Lung (tissue), 12 donors: ENCODE measurements around the gene DDX3Y. TPM values are rescaled to one million over a fixed set of nuclear protein-coding genes. Genes with fewer than 3 reads are reported as not detected.

ENCODE experiments used
- ATAC-seq: fragments of 200-7000 bp; cut with Tn5 transposase; one replicate; pipeline ENCODE4 v1.9.1; 2020; ENCODE audit warnings: moderate number of reproducible peaks; ENCODE audit not compliant: insufficient read depth, low FRiP score
- DNase-seq, 3 donors: peaks; one replicate each; pipeline ENCODE4 v3.0.0-alpha.2; 2013 to 2017
- H3K27ac ChIP-seq, 2 donors: one replicate each; pipeline ENCODE4 v1.5.1; 2013; ENCODE audit warnings: mild to moderate bottlenecking in 2 of 2, moderate library complexity in 2 of 2, control low read depth in 1 of 2, inconsistent platforms in 1 of 2, low read depth in 1 of 2, low read length in 1 of 2
- H3K27me3 ChIP-seq, 3 donors: one replicate each; pipeline ENCODE4 v1.5.1; 2013; ENCODE audit warnings: low read length in 2 of 3; ENCODE audit not compliant: control insufficient read depth in 3 of 3, insufficient read depth in 3 of 3
- H3K36me3 ChIP-seq, 4 donors: one replicate each; pipeline ENCODE4 v1.5.1; 2013; ENCODE audit warnings: low read length in 4 of 4, mild to moderate bottlenecking in 1 of 4, moderate library complexity in 1 of 4; ENCODE audit not compliant: control insufficient read depth in 4 of 4, insufficient read depth in 4 of 4
- H3K4me1 ChIP-seq, 5 donors: one replicate each; pipeline ENCODE4 v1.5.1; 2013; ENCODE audit warnings: low read length in 5 of 5, mild to moderate bottlenecking in 2 of 5, moderate library complexity in 1 of 5; ENCODE audit not compliant: control insufficient read depth in 5 of 5, insufficient read depth in 5 of 5
- H3K4me3 ChIP-seq: one replicate; pipeline ENCODE4 v1.5.1; 2013; ENCODE audit warnings: mild to moderate bottlenecking, control low read depth, moderate library complexity
- H3K9ac ChIP-seq, 2 donors: one replicate each; pipeline ENCODE4 v1.5.1; 2013; ENCODE audit warnings: low read length in 2 of 2, control low read depth in 1 of 2; ENCODE audit not compliant: insufficient read depth in 1 of 2
- H3K9me3 ChIP-seq, 4 donors: one replicate each; pipeline ENCODE4 v1.5.1; 2013; ENCODE audit warnings: low read length in 3 of 4, mild to moderate bottlenecking in 1 of 4, moderate library complexity in 1 of 4; ENCODE audit not compliant: control insufficient read depth in 4 of 4, insufficient read depth in 3 of 4
- WGBS, 2 donors: extraction: QIAGEN DNeasy Blood & Tissue Kit; methylation state at CpG; one replicate each; pipeline ENCODE4 v1.1.7; 2013; 5-methylcytosine and 5-hydroxymethylcytosine counted together
- polyA plus RNA-seq, 2 donors: library from polyadenylated mRNA; stranded (reverse); fragments of 200-250 nt; gene quantifications; one replicate each; pipeline ENCODE4 v1.2.1, GENCODE V29; 2013
- total RNA-seq, 2 donors: library from RNA; depleted of rRNA in 1 of 2; stranded (reverse); fragments of >200 nt in 1 of 2; gene quantifications; one replicate each; pipeline ENCODE4 v1.2.1, GENCODE V29; 2014 to 2021
- TF ChIP-seq, protein P1 (sequence below): IDR thresholded peaks from 2 replicates; pipeline ENCODE4 v1.5.1; 2012; ENCODE audit warnings: mild to moderate bottlenecking; ENCODE audit errors: control extremely low read depth, extremely low read depth
- donor health status: control.
- donor health status: control.
- donor health status: Bipolar disorder and iron deficiency.
- donor health status: healthy.
- donor health status: DM: yes; HTN: yes; CAD: no.

DDX3Y gene
- total and polyA plus RNA-seq, 4 donors, result 0.40 to 33.3 TPM; not detected in 2

- 96% methylated on average over 4 of the region's 4 CpGs; no CpG with 5 or more reads in 1 of the 2 donors for WGBS, 2 donors
- DNase-seq, result no peak
- ATAC-seq, result no peak
- no peak overlapping the region for H3K27ac ChIP-seq
- no peaks in the 10 kb centered on the region for H3K9me3 ChIP-seq
- TF ChIP-seq, protein P1, sequence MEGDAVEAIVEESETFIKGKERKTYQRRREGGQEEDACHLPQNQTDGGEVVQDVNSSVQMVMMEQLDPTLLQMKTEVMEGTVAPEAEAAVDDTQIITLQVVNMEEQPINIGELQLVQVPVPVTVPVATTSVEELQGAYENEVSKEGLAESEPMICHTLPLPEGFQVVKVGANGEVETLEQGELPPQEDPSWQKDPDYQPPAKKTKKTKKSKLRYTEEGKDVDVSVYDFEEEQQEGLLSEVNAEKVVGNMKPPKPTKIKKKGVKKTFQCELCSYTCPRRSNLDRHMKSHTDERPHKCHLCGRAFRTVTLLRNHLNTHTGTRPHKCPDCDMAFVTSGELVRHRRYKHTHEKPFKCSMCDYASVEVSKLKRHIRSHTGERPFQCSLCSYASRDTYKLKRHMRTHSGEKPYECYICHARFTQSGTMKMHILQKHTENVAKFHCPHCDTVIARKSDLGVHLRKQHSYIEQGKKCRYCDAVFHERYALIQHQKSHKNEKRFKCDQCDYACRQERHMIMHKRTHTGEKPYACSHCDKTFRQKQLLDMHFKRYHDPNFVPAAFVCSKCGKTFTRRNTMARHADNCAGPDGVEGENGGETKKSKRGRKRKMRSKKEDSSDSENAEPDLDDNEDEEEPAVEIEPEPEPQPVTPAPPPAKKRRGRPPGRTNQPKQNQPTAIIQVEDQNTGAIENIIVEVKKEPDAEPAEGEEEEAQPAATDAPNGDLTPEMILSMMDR, result no peak
- H3K4me1 ChIP-seq, result no peaks in the 10 kb centered on the region
- no peak overlapping the region for H3K4me3 ChIP-seq
- peaks cover 0 to 20% (median 0%) of the 10 kb centered on the region in 4 donors for H3K36me3 ChIP-seq
- H3K9ac ChIP-seq, result no peak overlapping the region
- no peaks in the 10 kb centered on the region for H3K27me3 ChIP-seq
Observed at GRCh38 chrY:12913541-12913940, 8.9 kb downstream of the DDX3Y start.

DNA sequence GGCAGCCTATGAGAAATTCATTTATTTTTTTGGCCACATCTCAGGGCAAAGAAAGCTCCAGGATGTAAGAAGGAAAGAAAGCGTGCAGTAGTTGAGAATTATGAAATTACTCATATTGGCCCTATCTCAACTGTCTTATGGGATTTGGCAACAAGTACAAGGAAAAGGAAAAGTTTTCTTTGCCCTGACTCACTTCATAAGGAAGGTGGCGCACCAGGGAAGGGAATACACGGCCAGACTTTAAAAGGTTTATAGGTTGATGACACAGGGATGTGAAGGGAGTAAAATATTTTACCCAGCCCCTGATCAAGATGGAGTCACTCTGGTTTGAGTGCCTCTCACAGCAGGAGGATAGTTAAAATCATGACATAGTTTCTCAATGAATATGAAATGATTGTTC lies 23.4 kb downstream of the DDX3Y start:
- 53% methylated on average over 3 of the region's 3 CpGs; no CpG with 5 or more reads in 1 of the 2 donors for WGBS, 2 donors
- H3K9me3 ChIP-seq, result no peaks in the 10 kb centered on the region
- DNase-seq (no peak), ATAC-seq (no peak)
- TF ChIP-seq, protein P1, result no peak
- H3K36me3 ChIP-seq, result no peaks in the 10 kb centered on the region
- no peak overlapping the region for H3K4me3 ChIP-seq
- no peak overlapping the region for H3K9ac ChIP-seq
- no peaks in the 10 kb centered on the region for H3K4me1 ChIP-seq
- no peaks in the 10 kb centered on the region for H3K27me3 ChIP-seq
- no peak overlapping the region for H3K27ac ChIP-seq

DNA sequence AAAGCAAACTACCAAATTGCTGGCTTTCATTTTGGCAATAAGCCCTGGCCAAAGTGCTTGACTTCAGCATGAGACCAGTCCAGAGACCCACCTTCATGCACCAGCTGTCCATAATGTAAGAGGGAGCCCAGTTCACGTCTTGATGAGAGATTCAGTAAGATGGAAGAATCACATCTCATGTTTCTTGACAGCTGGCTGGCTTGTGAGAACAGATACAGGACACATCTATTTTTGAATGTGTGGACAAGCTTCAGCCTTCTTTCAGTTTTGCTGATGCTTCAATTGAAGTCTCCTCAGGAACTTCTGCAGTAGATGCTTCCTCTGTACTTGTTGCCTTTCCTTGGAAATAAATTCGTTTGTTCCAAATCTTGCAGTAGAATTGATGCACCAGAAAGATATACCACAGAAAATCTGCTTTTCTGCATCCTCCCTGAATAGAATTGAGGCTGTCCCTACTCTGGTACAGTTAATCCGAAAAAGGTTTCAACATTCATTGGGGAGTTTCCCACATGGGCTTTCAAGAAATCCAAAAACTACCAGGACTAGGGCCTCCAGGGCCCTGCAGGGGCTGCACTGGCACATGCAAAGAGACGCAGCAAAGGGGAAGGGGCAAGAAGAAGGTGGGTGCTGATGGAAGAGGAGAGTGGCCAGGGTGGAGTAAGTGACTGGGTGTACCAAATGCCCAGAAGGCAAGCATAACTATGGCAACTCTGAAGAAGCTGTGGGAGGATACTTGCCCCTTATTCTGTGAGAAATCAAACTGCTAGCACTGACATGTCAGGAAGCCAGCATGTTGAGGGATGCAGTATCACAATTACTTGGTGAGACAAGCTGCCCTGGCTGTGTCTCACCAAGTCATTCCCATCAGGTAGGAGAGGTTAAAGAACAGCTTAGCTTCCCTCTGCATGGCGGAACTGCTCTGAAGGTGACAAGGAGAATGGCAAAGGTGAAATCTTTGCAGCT lies 37.3 kb downstream of the DDX3Y start:
- Histone ChIP-seq H3K9ac (no peak overlapping the region), H3K9me3 (no peaks in the 10 kb centered on the region), H3K36me3 (no peaks in the 10 kb centered on the region), H3K27me3 (no peaks in the 10 kb centered on the region), H3K27ac (no peak overlapping the region), H3K4me3 (no peak overlapping the region), H3K4me1 (no peaks in the 10 kb centered on the region)
- DNase-seq, result no peak
- ATAC-seq, result no peak
- TF ChIP-seq, protein P1, result no peak
- WGBS, 2 donors, result 90% methylated on average over 5 of the region's 5 CpGs; no CpG with 5 or more reads in 1 of the 2 donors

Other genes starting within 250 kb of the DDX3Y start
- under 1 TPM in 1 of 2 donors, not detected in 1; 0.09 TPM for gene USP9Y, start 203.6 kb upstream of the DDX3Y start, total RNA-seq
- 1 to 10 TPM in 1 of 2 donors, not detected in 1; 8.5 TPM for gene USP9Y, start 203.6 kb upstream of the DDX3Y start, polyA plus RNA-seq